Panc1 (cell line): ENCODE data around the gene OR52E1.

Source experiments
- POLR2AphosphoS5 ChIP-seq: IDR thresholded peaks from 2 replicates; pipeline ENCODE4 v1.6.1; 2012; ENCODE audit warnings: mild to moderate bottlenecking, low read depth, low read length, moderate library complexity
- SIN3A ChIP-seq: IDR thresholded peaks from 2 replicates; pipeline ENCODE4 v1.6.1; 2012; ENCODE audit warnings: low read depth, mild to moderate bottlenecking, low read length, moderate library complexity, borderline replicate concordance; ENCODE audit not compliant: insufficient read depth
- TCF7L2 ChIP-seq: IDR thresholded peaks from 2 replicates; pipeline ENCODE4 v1.6.1; 2011; ENCODE audit warnings: mild to moderate bottlenecking, low read depth, low read length, inconsistent platforms
- TF ChIP-seq, protein P1 (sequence below): fragments of 450-650 bp; IDR thresholded peaks from 2 replicates; pipeline ENCODE4 v1.5.1; 2017; ENCODE audit warnings: mild to moderate bottlenecking
- TF ChIP-seq, protein P2 (sequence below), 2 experiments: IDR thresholded peaks; 2 replicates each; pipeline ENCODE4 v1.6.1; 2011 to 2012; ENCODE audit warnings: low read depth in 2 of 2, control low read depth in 1 of 2, low read length in 1 of 2, mild to moderate bottlenecking in 1 of 2, moderate library complexity in 1 of 2; ENCODE audit not compliant: insufficient read depth in 1 of 2

DNA sequence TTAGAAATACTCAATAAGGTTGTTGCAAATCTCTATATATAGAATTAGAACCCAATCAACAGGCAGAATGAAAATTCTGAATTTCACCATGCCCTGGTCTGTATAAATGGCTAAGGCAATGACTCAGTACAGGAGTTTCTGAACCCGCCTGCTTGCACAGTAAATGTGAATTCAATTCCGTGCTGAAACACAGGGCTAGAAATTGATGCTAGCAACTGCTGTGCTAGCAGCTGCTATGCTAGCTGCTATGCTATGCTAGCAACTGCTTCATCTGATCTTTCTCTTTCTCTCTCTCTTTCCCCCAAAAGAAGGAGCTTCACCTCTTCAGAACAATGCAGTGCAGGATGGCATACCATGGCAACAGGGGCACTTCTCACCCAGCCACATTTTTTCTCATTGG is 32.7 kb upstream of the OR52E1 start:
- TF ChIP-seq POLR2AphosphoS5 (no peak), SIN3A (no peak), TCF7L2 (no peak)
- TF ChIP-seq, protein P1, sequence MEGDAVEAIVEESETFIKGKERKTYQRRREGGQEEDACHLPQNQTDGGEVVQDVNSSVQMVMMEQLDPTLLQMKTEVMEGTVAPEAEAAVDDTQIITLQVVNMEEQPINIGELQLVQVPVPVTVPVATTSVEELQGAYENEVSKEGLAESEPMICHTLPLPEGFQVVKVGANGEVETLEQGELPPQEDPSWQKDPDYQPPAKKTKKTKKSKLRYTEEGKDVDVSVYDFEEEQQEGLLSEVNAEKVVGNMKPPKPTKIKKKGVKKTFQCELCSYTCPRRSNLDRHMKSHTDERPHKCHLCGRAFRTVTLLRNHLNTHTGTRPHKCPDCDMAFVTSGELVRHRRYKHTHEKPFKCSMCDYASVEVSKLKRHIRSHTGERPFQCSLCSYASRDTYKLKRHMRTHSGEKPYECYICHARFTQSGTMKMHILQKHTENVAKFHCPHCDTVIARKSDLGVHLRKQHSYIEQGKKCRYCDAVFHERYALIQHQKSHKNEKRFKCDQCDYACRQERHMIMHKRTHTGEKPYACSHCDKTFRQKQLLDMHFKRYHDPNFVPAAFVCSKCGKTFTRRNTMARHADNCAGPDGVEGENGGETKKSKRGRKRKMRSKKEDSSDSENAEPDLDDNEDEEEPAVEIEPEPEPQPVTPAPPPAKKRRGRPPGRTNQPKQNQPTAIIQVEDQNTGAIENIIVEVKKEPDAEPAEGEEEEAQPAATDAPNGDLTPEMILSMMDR, result no peak
- TF ChIP-seq, protein P2, sequence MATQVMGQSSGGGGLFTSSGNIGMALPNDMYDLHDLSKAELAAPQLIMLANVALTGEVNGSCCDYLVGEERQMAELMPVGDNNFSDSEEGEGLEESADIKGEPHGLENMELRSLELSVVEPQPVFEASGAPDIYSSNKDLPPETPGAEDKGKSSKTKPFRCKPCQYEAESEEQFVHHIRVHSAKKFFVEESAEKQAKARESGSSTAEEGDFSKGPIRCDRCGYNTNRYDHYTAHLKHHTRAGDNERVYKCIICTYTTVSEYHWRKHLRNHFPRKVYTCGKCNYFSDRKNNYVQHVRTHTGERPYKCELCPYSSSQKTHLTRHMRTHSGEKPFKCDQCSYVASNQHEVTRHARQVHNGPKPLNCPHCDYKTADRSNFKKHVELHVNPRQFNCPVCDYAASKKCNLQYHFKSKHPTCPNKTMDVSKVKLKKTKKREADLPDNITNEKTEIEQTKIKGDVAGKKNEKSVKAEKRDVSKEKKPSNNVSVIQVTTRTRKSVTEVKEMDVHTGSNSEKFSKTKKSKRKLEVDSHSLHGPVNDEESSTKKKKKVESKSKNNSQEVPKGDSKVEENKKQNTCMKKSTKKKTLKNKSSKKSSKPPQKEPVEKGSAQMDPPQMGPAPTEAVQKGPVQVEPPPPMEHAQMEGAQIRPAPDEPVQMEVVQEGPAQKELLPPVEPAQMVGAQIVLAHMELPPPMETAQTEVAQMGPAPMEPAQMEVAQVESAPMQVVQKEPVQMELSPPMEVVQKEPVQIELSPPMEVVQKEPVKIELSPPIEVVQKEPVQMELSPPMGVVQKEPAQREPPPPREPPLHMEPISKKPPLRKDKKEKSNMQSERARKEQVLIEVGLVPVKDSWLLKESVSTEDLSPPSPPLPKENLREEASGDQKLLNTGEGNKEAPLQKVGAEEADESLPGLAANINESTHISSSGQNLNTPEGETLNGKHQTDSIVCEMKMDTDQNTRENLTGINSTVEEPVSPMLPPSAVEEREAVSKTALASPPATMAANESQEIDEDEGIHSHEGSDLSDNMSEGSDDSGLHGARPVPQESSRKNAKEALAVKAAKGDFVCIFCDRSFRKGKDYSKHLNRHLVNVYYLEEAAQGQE (IDR thresholded peaks at IDR 0.05; ENCODE audit: insufficient read depth in 1 of 2, low read depth in 2 of 2, low read length in 1 of 2), result no peak
